ENCODE measurements around the gene C1orf105. TPM values are rescaled to one million over a fixed set of nuclear protein-coding genes. Genes with fewer than 3 reads are reported as not detected.

C1orf105 gene
- total and polyA plus RNA-seq, 10 of the 15 experiments (the other 5 are each of a cell fraction or from before 2014, with no cell fraction given) = not detected

DNA sequence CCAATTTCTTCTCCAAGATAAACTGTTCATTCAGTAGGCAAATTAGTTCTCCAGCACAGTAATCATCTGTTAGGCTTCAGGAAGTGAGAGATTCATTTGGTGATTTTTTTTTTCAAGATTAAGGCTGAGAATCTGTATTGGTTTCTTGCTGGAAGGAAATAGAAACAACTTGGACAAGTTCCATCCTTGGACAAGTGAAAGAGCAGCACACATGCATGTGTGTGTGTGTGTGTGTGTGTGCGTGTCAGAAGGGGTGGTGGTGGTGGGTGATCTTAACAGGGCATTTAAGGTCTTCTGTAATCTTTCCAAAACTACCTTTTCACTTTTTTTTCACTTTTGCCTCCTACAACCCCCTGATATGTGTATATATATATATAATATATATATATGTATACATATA lies 96.6 kb downstream of the C1orf105 start (continued):
- TF ChIP-seq SUPT20H (IDR thresholded peaks at IDR 0.05; ENCODE audit: borderline replicate concordance, control insufficient read depth, low read depth, low read length) = no peak
- no peak for TF ChIP-seq ATF7 (IDR thresholded peaks at IDR 0.05; ENCODE audit: low read depth)
- TF ChIP-seq TCF3 (IDR thresholded peaks at IDR 0.05; ENCODE audit: borderline replicate concordance, insufficient read depth, low read depth, low read length) = no peak
- no peak for TF ChIP-seq GATAD2B (conservative IDR thresholded peaks at IDR 0.05; ENCODE audit: low read depth)
- TF ChIP-seq NR2C1 (IDR thresholded peaks at IDR 0.05) = no peak
- TF ChIP-seq, protein P1, sequence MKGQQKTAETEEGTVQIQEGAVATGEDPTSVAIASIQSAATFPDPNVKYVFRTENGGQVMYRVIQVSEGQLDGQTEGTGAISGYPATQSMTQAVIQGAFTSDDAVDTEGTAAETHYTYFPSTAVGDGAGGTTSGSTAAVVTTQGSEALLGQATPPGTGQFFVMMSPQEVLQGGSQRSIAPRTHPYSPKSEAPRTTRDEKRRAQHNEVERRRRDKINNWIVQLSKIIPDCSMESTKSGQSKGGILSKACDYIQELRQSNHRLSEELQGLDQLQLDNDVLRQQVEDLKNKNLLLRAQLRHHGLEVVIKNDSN (IDR thresholded peaks at IDR 0.05; ENCODE audit: borderline replicate concordance, extremely low read length, insufficient read depth, low read depth, low read length) = no peak

DNA sequence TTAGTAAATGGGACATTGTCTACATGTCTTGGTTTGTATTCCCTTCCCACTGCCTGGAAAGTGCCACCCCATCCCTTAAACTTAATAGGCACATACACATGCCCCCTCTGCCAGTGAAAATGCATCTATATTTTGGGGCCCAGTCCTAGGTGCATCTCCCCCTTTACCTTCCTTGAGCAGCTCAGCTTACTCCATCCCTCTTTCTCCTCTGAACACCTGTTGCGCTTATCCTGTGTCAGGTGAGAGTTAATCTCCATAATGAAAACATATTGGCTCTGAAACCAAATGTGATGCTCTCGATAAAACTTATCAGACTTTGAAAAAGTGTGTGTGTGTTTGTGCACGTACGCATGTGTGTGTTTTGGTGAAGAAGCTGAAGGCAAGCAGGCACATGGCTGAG lies 97.1 kb downstream of the C1orf105 start:
- H2AFZ ChIP-seq (ENCODE audit: control insufficient read depth, low read depth, low read length) = no peak overlapping the region
- H4K20me1 ChIP-seq (ENCODE audit: control insufficient read depth, insufficient read depth) = no peaks in the 10 kb centered on the region
- FAIRE-seq (no peak), ATAC-seq (no peak), DNase-seq (ENCODE audit: low read depth, low spot score) (no peak)
- ChIA-PET CTCF (no interaction called here), POLR2A (no interaction called here), SMC1A (ENCODE audit: uncharacterized antibody, unreplicated experiment) (no interaction called here), RAD21 (ENCODE audit: unreplicated experiment) (no interaction called here)
- no peaks in the 10 kb centered on the region for H3K4me1 ChIP-seq (ENCODE audit: control insufficient read depth, insufficient read depth, low read length)
- no TSS peak for BruUV-seq (replicated peaks)
- H3K4me3 ChIP-seq = no peak overlapping the region
- H3K9ac ChIP-seq (ENCODE audit: control insufficient read depth, insufficient read depth, low read length) = no peak overlapping the region
- no peak for TF ChIP-seq DPF2 (IDR thresholded peaks at IDR 0.05)
- intact Hi-C loops (cut with micrococcal nuclease; ENCODE audit: unreplicated experiment) (no loop called here), in situ Hi-C loops (cut with MboI) (no loop called here)
- no peaks in the 10 kb centered on the region; the same call in 2 of the 3 replicates for H3K9me3 ChIP-seq (replicated peaks; ENCODE audit: control insufficient read depth, insufficient read depth, low read length)
- H3K79me2 ChIP-seq (ENCODE audit: control insufficient read depth, insufficient read depth, low read length) = no peaks in the 10 kb centered on the region
- no peak overlapping the region for H3K4me2 ChIP-seq (ENCODE audit: control insufficient read depth, insufficient read depth)
- H3K27me3 ChIP-seq (replicated peaks in 1 of 2; ENCODE audit: control insufficient read depth in 2 of 2, insufficient read depth in 2 of 2, low read length in 1 of 2) = no peaks in the 10 kb centered on the region
- WGBS (ENCODE audit: insufficient coverage, insufficient replicate concordance, low lambda C conversion rate, missing lambda C conversion rate) = 91% methylated on average over 4 of the region's 4 CpGs
- H3K27ac ChIP-seq (ENCODE audit: control insufficient read depth, insufficient read depth) = no peak overlapping the region
- H3K36me3 ChIP-seq (ENCODE audit: control insufficient read depth in 2 of 2, insufficient read depth in 2 of 2, low read length in 1 of 2) = no peaks in the 10 kb centered on the region

Other genes starting within 250 kb of the C1orf105 start
- 11.2 and 14.6 TPM in 2 replicates for gene PIGC, start 23.4 kb downstream of the C1orf105 start, total RNA-seq (2014; rRNA removed)
- 13.7 and 14.6 TPM in 2 replicates for gene PIGC, start 23.4 kb downstream of the C1orf105 start, total RNA-seq (2014; rRNA removed; fragmentation: Illumina TruSeq; extraction: Trizol)
- gene PIGC, start 23.4 kb downstream of the C1orf105 start, total RNA-seq (2021) = 11.0 and 11.3 TPM in 2 replicates
- 34.7 and 37.3 TPM in 2 replicates for gene PIGC, start 23.4 kb downstream of the C1orf105 start, polyA plus RNA-seq (2011; rRNA removed)
- 16.0 and 20.1 TPM in 2 replicates for gene PIGC, start 23.4 kb downstream of the C1orf105 start, polyA plus RNA-seq (2014; fragmentation: Illumina TruSeq; extraction: Trizol)
- gene PIGC, start 23.4 kb downstream of the C1orf105 start, polyA plus RNA-seq (2014; fragmentation: Nextera tagmentation; extraction: Ambion mirVana) = 10 to 100 TPM; 23.3 to 29.7 TPM
- 12.4 and 12.6 TPM in 2 replicates for gene PIGC, start 23.4 kb downstream of the C1orf105 start, polyA plus RNA-seq (2014; rRNA removed)
- 10 to 100 TPM; 26.1 to 26.8 TPM for gene PIGC, start 23.4 kb downstream of the C1orf105 start, polyA plus RNA-seq (2016; fragmentation: Nextera tagmentation; extraction: Ambion mirVana)
- gene SUCO, start 112.5 kb downstream of the C1orf105 start, total RNA-seq (2014; rRNA removed) = 7.6 and 10.7 TPM in 2 replicates
- 13.5 TPM in 2 replicates for gene SUCO, start 112.5 kb downstream of the C1orf105 start, total RNA-seq (2014; rRNA removed; fragmentation: Illumina TruSeq; extraction: Trizol)
- 10.8 and 13.0 TPM in 2 replicates for gene SUCO, start 112.5 kb downstream of the C1orf105 start, total RNA-seq (2021)
- 15.3 and 28.1 TPM in 2 replicates for gene SUCO, start 112.5 kb downstream of the C1orf105 start, polyA plus RNA-seq (2011; rRNA removed)
- 10.6 and 13.8 TPM in 2 replicates for gene SUCO, start 112.5 kb downstream of the C1orf105 start, polyA plus RNA-seq (2014; fragmentation: Illumina TruSeq; extraction: Trizol)
- 1 to 10 TPM; 1.7 to 2.6 TPM for gene SUCO, start 112.5 kb downstream of the C1orf105 start, polyA plus RNA-seq (2014; fragmentation: Nextera tagmentation; extraction: Ambion mirVana)
- 6.1 and 8.3 TPM in 2 replicates for gene SUCO, start 112.5 kb downstream of the C1orf105 start, polyA plus RNA-seq (2014; rRNA removed)
- 1 to 10 TPM; 6.5 to 8.6 TPM for gene SUCO, start 112.5 kb downstream of the C1orf105 start, polyA plus RNA-seq (2016; fragmentation: Nextera tagmentation; extraction: Ambion mirVana)
- 0.06 and 0.11 TPM in 2 replicates for gene FASLG, start 238.4 kb downstream of the C1orf105 start, total RNA-seq (2014; rRNA removed)
- gene FASLG, start 238.4 kb downstream of the C1orf105 start, total RNA-seq (2014; rRNA removed; fragmentation: Illumina TruSeq; extraction: Trizol) = 0.09 TPM in 1 of 2 replicates, not detected in the other
- gene FASLG, start 238.4 kb downstream of the C1orf105 start, total RNA-seq (2021) = 0.10 and 0.21 TPM in 2 replicates
- gene FASLG, start 238.4 kb downstream of the C1orf105 start, polyA plus RNA-seq (2011; rRNA removed) = 4.0 TPM in 2 replicates
- gene FASLG, start 238.4 kb downstream of the C1orf105 start, polyA plus RNA-seq (2014; fragmentation: Illumina TruSeq; extraction: Trizol) = 0.19 and 0.24 TPM in 2 replicates
- under 1 TPM; 0.05 to 0.08 TPM for gene FASLG, start 238.4 kb downstream of the C1orf105 start, polyA plus RNA-seq (2014; fragmentation: Nextera tagmentation; extraction: Ambion mirVana)
- gene FASLG, start 238.4 kb downstream of the C1orf105 start, polyA plus RNA-seq (2014; rRNA removed) = 0.11 and 0.32 TPM in 2 replicates
- gene FASLG, start 238.4 kb downstream of the C1orf105 start, polyA plus RNA-seq (2016; fragmentation: Nextera tagmentation; extraction: Ambion mirVana) = under 1 TPM in 1 of 2 experiments, not detected in 1; 0.08 TPM

All from GM12878 (cell line).